Aorta (tissue), 5 donors: ENCODE results near the gene ALDH8A1. TPM values are rescaled to one million over a fixed set of nuclear protein-coding genes. Genes with fewer than 3 reads are reported as not detected.
"Not testable (repeated sequence)": the region's sequence is repeated elsewhere in the genome, so short reads cannot be mapped to it uniquely, and the experiment has no call there.

Experiments used
- ATAC-seq: fragments of 200-7000 bp; cut with Tn5 transposase; one replicate; pipeline ENCODE4 v1.9.1; 2022; ENCODE audit warnings: moderate library complexity; ENCODE audit not compliant: low FRiP score
- DNase-seq, 2 donors: peaks; one replicate each; pipeline ENCODE4 v3.0.0-alpha.2; 2020
- H3K27ac ChIP-seq, 2 donors: one replicate each; pipeline ENCODE4 v1.5.1; 2013; ENCODE audit warnings: low read length in 2 of 2, mild to moderate bottlenecking in 2 of 2, moderate library complexity in 2 of 2, control low read depth in 1 of 2, inconsistent platforms in 1 of 2, low read depth in 1 of 2
- H3K27me3 ChIP-seq, 2 donors: one replicate each; pipeline ENCODE4 v1.6.1; 2013; ENCODE audit warnings: control low read depth in 1 of 2, low read length in 1 of 2, mild to moderate bottlenecking in 1 of 2, moderate library complexity in 1 of 2; ENCODE audit not compliant: insufficient read depth in 2 of 2, control insufficient read depth in 1 of 2
- H3K36me3 ChIP-seq, 2 donors: one replicate each; pipeline ENCODE4 v1.6.1; 2013; ENCODE audit warnings: control low read depth in 1 of 2, low read length in 1 of 2, mild to moderate bottlenecking in 1 of 2; ENCODE audit not compliant: insufficient read depth in 2 of 2, control insufficient read depth in 1 of 2
- H3K4me1 ChIP-seq, 2 donors: one replicate each; pipeline ENCODE4 v1.6.1; 2013; ENCODE audit warnings: low read length in 2 of 2, control low read depth in 1 of 2, mild to moderate bottlenecking in 1 of 2, moderate library complexity in 1 of 2; ENCODE audit not compliant: insufficient read depth in 2 of 2, control insufficient read depth in 1 of 2
- H3K4me3 ChIP-seq, 2 donors: one replicate each; pipeline ENCODE4 v1.5.1; 2013; ENCODE audit warnings: low read length in 2 of 2, control low read depth in 1 of 2, mild to moderate bottlenecking in 1 of 2
- H3K9me3 ChIP-seq: one replicate; pipeline ENCODE4 v1.6.1; 2013; ENCODE audit warnings: mild to moderate bottlenecking, low read length; ENCODE audit not compliant: control insufficient read depth
- WGBS, 2 donors: extraction: QIAGEN DNeasy Blood & Tissue Kit; methylation state at CpG; one replicate each; pipeline ENCODE4 v1.1.7; 2013; 5-methylcytosine and 5-hydroxymethylcytosine counted together
- intact Hi-C, 2 donors: fragments of 100-400 bp; cut with DNase I; formaldehyde crosslinking; loops; one replicate each; pipeline versions ENCODE4 v1.14.2 to v1.15.0; 2022
- polyA plus RNA-seq, 2 donors: library from polyadenylated mRNA; stranded (reverse); fragments of 200-250 nt; gene quantifications; one replicate each; pipeline ENCODE4 v1.2.3, GENCODE V29; 2013
- total RNA-seq, 2 donors: library from RNA; stranded (reverse); fragmentation: NEBNext Ultra II Directional; extraction: Animal tissue kit (Norgen Biotek cat#: 25700); gene quantifications; one replicate each; pipeline ENCODE4 v1.2.1, GENCODE V29; 2021
- donor health status: healthy with polysubstance abuse.
- donor health status: Bipolar disorder and iron deficiency.
- donor health status: DM: no; HTN: no; CAD: no.
- donor health status: DM: no; HTN: no; CAD: no.
- donor health status: DM: yes; HTN: yes; CAD: no.

ALDH8A1 gene
- total and polyA plus RNA-seq, 4 donors = 0.75 to 4.1 (median 1.7) TPM

DNA sequence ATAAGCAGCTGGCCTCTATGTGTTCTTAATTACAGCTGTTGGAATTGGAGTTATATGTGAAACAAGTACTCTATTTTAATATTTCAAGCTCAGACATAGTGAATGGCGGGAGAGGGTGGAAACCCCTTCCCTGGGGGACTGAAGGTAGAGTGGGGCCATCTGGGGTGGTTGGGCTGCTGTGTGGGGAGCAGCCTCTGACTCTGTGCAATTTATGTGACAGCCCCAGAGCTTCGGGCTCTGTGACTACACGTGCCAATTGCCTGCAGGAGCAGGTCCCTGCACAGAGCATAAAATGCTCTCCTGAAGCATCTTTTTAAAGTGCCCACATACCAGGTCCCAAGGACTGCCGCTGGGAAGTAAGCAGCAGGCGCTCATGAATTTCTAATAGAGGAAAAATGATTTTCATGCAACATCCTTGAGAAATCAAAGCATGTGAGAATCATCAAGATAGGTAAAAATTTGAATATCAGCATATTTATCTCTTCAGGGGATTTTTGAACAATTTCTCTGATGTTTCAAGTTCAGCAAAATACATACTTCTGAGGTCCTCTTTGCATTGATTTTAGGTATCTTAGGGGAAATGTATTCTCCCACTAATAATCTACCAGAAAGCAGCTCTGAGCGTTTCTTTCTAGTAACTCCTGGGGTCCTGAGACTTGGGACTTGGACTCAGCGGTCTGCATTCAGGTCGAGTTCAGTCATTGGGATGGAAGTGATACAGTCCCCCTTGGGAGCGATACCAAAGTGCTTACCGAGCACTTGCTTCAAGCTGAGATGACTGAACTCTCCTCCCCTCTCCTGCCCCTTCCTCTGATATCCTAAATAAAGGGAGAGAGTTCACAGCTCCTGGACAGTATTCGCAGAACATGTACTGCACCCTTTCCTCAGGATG lies 40.0 kb downstream of the ALDH8A1 start:
- Histone ChIP-seq H3K27ac (no peak overlapping the region), H3K4me3 (no peak overlapping the region), H3K9me3 (no peaks in the 10 kb centered on the region), H3K36me3 (no peaks in the 10 kb centered on the region), H3K27me3 (no peaks in the 10 kb centered on the region), H3K4me1 (peaks cover 0 to 5% of the 10 kb centered on the region in 2 donors)
- intact Hi-C loops = no loop called here
- DNase-seq (no peak), ATAC-seq (peak; percentile 37)
- WGBS, 2 donors = 58 to 59% methylated on average over 11 of the region's 11 CpGs

DNA sequence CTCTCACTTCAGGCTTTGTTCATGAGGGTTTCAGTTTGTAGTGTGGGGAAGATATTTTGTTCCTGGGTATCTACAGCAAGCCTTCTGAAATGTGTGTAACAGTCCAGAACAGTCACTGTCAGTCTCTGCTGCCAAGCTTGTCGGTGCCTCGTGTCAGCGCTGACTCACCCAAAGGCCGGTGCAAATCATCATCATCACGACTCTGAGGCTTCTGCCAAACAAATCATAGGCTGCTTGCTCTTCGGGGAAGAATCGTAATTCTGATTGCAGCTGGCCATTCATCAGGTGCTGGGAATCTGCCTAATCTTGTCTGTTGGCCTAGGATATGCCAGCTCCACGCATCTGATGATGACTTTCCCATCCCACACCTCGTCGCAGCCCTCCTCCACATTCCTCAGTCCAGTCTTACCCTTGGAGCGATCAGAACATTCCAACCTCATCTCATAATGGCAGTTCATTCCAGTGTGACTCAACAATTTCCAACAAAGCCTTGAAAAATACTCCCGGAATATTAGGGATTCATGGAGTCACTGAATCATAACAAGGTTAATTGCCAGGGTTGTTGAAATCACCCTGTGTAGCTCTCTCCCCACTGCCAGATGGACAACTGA lies 40.9 kb downstream of the ALDH8A1 start:
- WGBS, 2 donors = 8 to 13% methylated on average over 12 of the region's 12 CpGs
- H3K9me3 ChIP-seq = no peaks in the 10 kb centered on the region
- ATAC-seq (peak; percentile 90), DNase-seq (peak; percentile 85 to 89)
- no peaks in the 10 kb centered on the region for H3K27me3 ChIP-seq
- peaks cover 0 to 5% of the 10 kb centered on the region in 2 donors for H3K4me1 ChIP-seq
- H3K27ac ChIP-seq = no peak overlapping the region
- no peaks in the 10 kb centered on the region for H3K36me3 ChIP-seq
- peak overlapping the region in 1 of 2 donors; percentile 4 for H3K4me3 ChIP-seq
- intact Hi-C loops = no loop called here

DNA sequence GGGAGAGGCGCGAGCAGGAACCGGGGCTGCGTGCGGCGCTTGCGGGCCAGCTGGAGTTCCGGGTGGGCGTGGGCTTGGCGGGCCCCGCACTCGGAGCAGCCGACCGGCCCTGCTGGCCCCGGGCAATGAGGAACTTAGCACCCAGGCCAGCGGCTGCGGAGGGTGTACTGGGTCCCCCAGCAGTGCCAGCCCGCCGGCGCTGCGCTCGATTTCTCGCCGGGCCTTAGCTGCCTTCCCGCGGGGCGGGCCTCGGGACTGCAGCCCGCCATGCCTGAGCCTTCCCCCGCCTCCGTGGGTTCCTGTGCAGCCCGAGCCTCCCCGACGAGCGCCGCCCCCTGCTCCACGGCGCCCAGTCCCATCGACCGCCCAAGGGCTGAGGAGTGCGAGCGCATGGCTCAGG lies 45.2 kb downstream of the ALDH8A1 start:
- H3K27ac ChIP-seq, H3K9me3 ChIP-seq, ATAC-seq, H3K4me3 ChIP-seq, H3K4me1 ChIP-seq, intact Hi-C loops, H3K36me3 ChIP-seq, DNase-seq, H3K27me3 ChIP-seq: not testable (repeated sequence)
- WGBS, 2 donors = 95 to 97% methylated on average over 23 to 42 of the region's 42 CpGs

DNA sequence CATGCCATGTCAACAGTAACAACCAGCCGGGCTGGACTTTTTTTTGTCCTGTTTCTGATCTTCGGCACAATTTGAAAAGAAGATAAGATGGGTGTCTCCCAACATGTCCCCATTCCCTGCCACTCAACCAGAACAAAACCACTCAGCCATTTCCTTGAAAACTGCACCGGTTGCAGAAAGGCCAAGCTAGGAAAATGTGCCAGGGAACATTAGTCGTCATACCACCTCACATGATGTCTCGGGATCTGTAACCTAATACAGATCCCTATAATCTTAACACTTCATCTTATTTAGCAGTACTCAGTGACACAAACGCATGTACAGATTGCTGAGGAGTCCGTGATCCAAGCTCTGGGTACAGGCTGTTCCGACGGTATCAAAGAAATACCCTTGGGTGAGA lies 46.5 kb downstream of the ALDH8A1 start:
- no peak overlapping the region for H3K27ac ChIP-seq
- no peaks in the 10 kb centered on the region for H3K36me3 ChIP-seq
- WGBS, 2 donors = 62 to 66% methylated on average over 9 of the region's 9 CpGs
- no peaks in the 10 kb centered on the region for H3K4me1 ChIP-seq
- ATAC-seq = no peak
- H3K4me3 ChIP-seq = no peak overlapping the region
- intact Hi-C loops = no loop called here
- H3K27me3 ChIP-seq = no peaks in the 10 kb centered on the region
- no peaks in the 10 kb centered on the region for H3K9me3 ChIP-seq
- DNase-seq = no peak

DNA sequence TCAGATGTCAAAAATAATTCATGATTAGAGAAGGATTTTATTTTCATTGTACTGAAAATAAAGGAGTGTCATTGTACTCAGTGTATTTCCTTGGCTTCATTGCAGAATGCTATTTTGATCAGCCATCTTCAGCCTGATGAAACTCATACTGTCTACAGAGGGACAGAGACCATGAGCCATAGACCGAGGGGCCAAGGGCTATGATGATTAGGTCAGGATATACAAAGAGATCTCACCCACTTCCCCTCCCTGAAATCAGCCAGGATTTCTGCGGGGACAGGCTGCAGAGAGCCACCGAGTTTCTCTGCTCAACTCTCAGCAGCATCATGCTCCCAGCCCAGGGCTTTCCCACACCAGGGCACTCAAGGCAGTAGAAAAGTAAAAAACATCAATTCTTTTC lies 47.0 kb downstream of the ALDH8A1 start:
- WGBS, 2 donors = 35 to 44% methylated on average over 3 of the region's 3 CpGs
- Histone ChIP-seq H3K4me3 (no peak overlapping the region), H3K9me3 (no peaks in the 10 kb centered on the region), H3K27ac (no peak overlapping the region), H3K36me3 (no peaks in the 10 kb centered on the region), H3K4me1 (no peaks in the 10 kb centered on the region), H3K27me3 (no peaks in the 10 kb centered on the region)
- intact Hi-C loops = no loop called here
- ATAC-seq (no peak), DNase-seq (no peak)

DNA sequence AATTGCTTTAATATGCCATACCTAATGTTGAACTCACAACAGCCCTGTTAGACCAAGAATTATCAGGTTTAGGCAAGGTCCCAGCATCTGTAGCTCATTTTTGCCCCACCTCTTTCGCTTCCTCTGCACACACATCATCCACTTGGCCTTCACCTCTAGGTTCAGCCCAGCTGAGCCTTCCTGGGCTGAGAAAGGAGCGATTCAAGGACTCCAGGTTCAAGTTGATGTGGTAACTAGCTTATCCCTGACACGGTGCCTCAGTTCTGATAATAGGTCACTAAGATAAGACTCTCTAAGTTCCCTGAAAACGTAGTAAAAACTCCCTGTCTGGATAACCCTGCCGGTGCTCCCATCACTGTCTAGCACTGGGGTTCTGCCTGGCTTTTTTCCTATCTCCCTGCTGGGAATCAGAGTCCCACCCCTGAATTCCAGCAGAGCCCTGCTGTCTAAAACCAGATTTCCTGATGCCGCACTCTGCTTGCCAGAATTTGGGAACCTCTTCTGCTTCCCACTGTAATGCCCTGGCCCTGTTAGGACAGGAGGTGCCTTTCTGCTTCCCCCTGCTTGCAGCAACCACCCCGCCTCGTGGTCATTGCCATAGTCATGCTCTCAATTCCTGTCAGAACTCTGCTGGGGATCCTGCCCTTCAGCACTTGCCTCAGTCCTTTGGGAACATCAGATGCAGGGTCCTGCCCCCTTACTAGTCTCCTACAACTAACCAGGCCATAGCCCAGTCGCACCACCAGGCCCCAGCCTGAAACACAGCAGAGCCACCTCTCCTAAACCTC lies 47.6 kb downstream of the ALDH8A1 start:
- ATAC-seq = no peak
- no peaks in the 10 kb centered on the region for H3K4me1 ChIP-seq
- intact Hi-C loops = no loop called here

DNA sequence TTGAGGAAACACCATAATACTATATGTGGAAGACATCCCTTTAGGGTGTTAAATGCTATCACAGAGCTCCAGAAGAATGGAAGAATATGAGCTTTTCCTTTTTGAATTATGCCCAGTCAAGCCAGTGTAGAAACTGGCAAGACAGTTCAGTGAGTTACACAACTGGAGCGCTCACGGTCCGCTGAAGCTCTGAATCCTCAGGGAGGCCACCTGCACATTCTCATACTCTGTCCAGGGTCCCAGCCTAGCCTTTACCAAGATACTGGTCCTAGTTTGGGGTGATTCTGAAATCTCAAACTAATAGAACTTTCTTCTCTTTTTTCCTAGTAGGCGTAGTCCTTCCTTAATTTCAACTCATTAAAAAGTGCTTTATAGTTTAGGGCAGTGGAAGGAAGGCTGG lies 51.3 kb downstream of the ALDH8A1 start:
- intact Hi-C loops = no loop called here
- H3K36me3 ChIP-seq = no peaks in the 10 kb centered on the region
- no peak for ATAC-seq
- H3K27ac ChIP-seq = no peak overlapping the region
- H3K4me1 ChIP-seq = no peaks in the 10 kb centered on the region
- no peaks in the 10 kb centered on the region for H3K27me3 ChIP-seq
- H3K4me3 ChIP-seq = no peak overlapping the region
- H3K9me3 ChIP-seq = no peaks in the 10 kb centered on the region
- 82 to 88% methylated on average over 4 of the region's 4 CpGs for WGBS, 2 donors
- DNase-seq = no peak

More for the DNA sequence above, 47.6 kb downstream of the ALDH8A1 start:
- WGBS, 2 donors = 79 to 80% methylated on average over 9 of the region's 9 CpGs
- no peak overlapping the region for H3K27ac ChIP-seq
- no peaks in the 10 kb centered on the region for H3K27me3 ChIP-seq
- H3K36me3 ChIP-seq = no peaks in the 10 kb centered on the region
- no peak overlapping the region for H3K4me3 ChIP-seq
- DNase-seq = no peak
- H3K9me3 ChIP-seq = no peaks in the 10 kb centered on the region

DNA sequence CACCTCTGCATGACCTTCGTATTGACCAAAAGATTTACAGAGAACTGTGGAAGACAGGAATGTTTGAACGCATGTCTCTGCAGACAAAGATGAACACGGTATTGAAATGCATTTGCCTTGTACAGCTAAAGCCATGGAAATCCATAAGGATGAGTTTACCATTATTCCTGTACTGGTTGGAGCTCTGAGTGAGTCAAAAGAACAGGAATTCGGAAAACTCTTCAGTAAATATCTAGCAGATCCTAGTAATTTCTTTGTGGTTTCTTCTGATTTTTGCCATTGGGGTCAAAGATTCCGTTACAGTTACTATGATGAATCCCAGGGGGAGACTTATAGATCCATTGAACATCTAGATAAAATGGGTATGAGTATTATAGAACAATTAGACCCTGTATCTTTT lies 51.7 kb downstream of the ALDH8A1 start:
- not testable (repeated sequence) for ATAC-seq, H3K4me3 ChIP-seq, DNase-seq

More for the DNA sequence above, 51.7 kb downstream of the ALDH8A1 start:
- H3K4me1 ChIP-seq, H3K27ac ChIP-seq, H3K36me3 ChIP-seq, H3K27me3 ChIP-seq, H3K9me3 ChIP-seq, intact Hi-C loops: not testable (repeated sequence)
- WGBS, 2 donors = 93 to 94% methylated on average over 5 of the region's 5 CpGs
